IMR-90 (cell line): ENCODE results near the gene HMCN1.
A peak's percentile ranks its signal among the peaks of the same experiment; 100 is the strongest.

Experiments used
- CEBPB ChIP-seq: IDR thresholded peaks from 2 replicates; pipeline ENCODE4 v1.6.1; 2012; ENCODE audit warnings: low read depth, low read length, improper control_type of control experiment
- CTCF ChIP-seq: conservative IDR thresholded peaks from 2 replicates; pipeline ENCODE4 v1.5.1; 2012; ENCODE audit warnings: mild to moderate bottlenecking, low read depth, low read length, improper control_type of control experiment
- ELK1 ChIP-seq: fragments of 150-350 bp; IDR thresholded peaks from 2 replicates; pipeline ENCODE4 v1.6.1; 2016; ENCODE audit warnings: low read depth, mild to moderate bottlenecking, low read length, moderate library complexity, borderline replicate concordance
- FOS ChIP-seq: fragments of 150-350 bp; IDR thresholded peaks from 2 replicates; pipeline ENCODE4 v1.6.1; 2016; ENCODE audit warnings: low read depth, low read length
- POLR2A ChIP-seq: IDR thresholded peaks from 2 replicates; pipeline ENCODE4 v1.6.1; 2012; ENCODE audit warnings: mild to moderate bottlenecking, low read depth, low read length
- RAD21 ChIP-seq: IDR thresholded peaks from 2 replicates; pipeline ENCODE4 v1.6.1; 2012; ENCODE audit warnings: low read length, improper control_type of control experiment
- RFX5 ChIP-seq: IDR thresholded peaks from 2 replicates; pipeline ENCODE4 v1.8.0; 2012; ENCODE audit warnings: low read depth, mild to moderate bottlenecking, low read length, moderate library complexity

GRCh38 chr1:185973645-185974044 lies 239.5 kb downstream of the HMCN1 start:
- TF ChIP-seq RAD21 (no peak), POLR2A (no peak), FOS (0 out of 2 replicates have a peak, but pooled peaks have one; percentile 41), CTCF (no peak), RFX5 (no peak), CEBPB (peak; percentile 32; the same call in 1 of the 2 replicates), ELK1 (no peak)
